Gastroesophageal sphincter (tissue), 4 donors: ENCODE results near the gene NRXN2. TPM values are rescaled to one million over a fixed set of nuclear protein-coding genes. Genes with fewer than 3 reads are reported as not detected.

Source experiments
- ATAC-seq: fragments of 150-250 bp; one replicate; pipeline ENCODE4 v1.9.1; 2016; ENCODE audit warnings: mild to moderate bottlenecking, moderate library complexity
- H3K27ac ChIP-seq, 4 donors: fragments of 200-600 bp; sonication (generic) in 3 of 4; 1 replicate in 3 of 4; 2 replicates in 1 of 4; pipeline ENCODE4 v1.5.1; 2016 to 2019
- H3K27me3 ChIP-seq: fragments of 200-600 bp; sonication (generic); one replicate; pipeline ENCODE4 v1.5.1; 2019
- H3K36me3 ChIP-seq, 2 donors: fragments of 200-600 bp; sonication (generic); one replicate each; pipeline ENCODE4 v1.5.1; 2019; ENCODE audit warnings: control low read depth in 1 of 2
- H3K4me1 ChIP-seq, 3 donors: fragments of 200-600 bp; sonication (generic); 1 replicate in 2 of 3; 2 replicates in 1 of 3; pipeline ENCODE4 v1.5.1; 2016 to 2019; ENCODE audit warnings: control low read depth in 2 of 3
- H3K4me3 ChIP-seq, 2 donors: fragments of 200-600 bp; sonication (generic); one replicate each; pipeline ENCODE4 v1.5.1; 2019; ENCODE audit warnings: mild to moderate bottlenecking in 1 of 2, moderate library complexity in 1 of 2
- H3K9me3 ChIP-seq, 3 donors: fragments of 200-600 bp; sonication (generic); one replicate each; pipeline ENCODE4 v1.5.1; 2017 to 2019; ENCODE audit warnings: control low read depth in 2 of 3
- EP300 ChIP-seq: sonication (generic); formaldehyde crosslinking; IDR thresholded peaks from one replicate; pipeline ENCODE4 v1.6.1; 2017; ENCODE audit warnings: antibody characterized with exemption, mild to moderate bottlenecking
- POLR2A ChIP-seq, 2 donors: fragments of 450-650 bp; IDR thresholded peaks; one replicate each; pipeline ENCODE4 v1.6.1; 2017; ENCODE audit warnings: antibody characterized with exemption in 2 of 2, mild to moderate bottlenecking in 2 of 2, moderate library complexity in 1 of 2
- POLR2AphosphoS5 ChIP-seq: sonication (generic); formaldehyde crosslinking; IDR thresholded peaks from one replicate; pipeline ENCODE4 v1.6.1; 2017; ENCODE audit warnings: antibody characterized with exemption
- WGBS, 2 donors: methylation state at CpG; one replicate each; pipeline ENCODE4 v1.1.5; 2018; ENCODE audit warnings: low coverage in 1 of 2; 5-methylcytosine and 5-hydroxymethylcytosine counted together
- total RNA-seq, 4 donors: library from RNA; depleted of rRNA; stranded (reverse); fragments of >200 nt; gene quantifications; one replicate each; pipeline ENCODE4 v1.1.0, GENCODE V29; 2016
- TF ChIP-seq, protein P1 (sequence below), 4 experiments: fragments of 200-600 bp in 2 of 4; fragments of 450-650 bp in 2 of 4; sonication (generic) in 1 of 4; IDR thresholded peaks; one replicate each; pipeline ENCODE4 v1.5.1; 2017 to 2019; ENCODE audit warnings: antibody characterized with exemption in 4 of 4, mild to moderate bottlenecking in 2 of 4, moderate library complexity in 2 of 4

NRXN2 gene
- total RNA-seq, 4 donors from 2014 or later, result 3.4 to 25.4 (median 5.0) TPM

DNA sequence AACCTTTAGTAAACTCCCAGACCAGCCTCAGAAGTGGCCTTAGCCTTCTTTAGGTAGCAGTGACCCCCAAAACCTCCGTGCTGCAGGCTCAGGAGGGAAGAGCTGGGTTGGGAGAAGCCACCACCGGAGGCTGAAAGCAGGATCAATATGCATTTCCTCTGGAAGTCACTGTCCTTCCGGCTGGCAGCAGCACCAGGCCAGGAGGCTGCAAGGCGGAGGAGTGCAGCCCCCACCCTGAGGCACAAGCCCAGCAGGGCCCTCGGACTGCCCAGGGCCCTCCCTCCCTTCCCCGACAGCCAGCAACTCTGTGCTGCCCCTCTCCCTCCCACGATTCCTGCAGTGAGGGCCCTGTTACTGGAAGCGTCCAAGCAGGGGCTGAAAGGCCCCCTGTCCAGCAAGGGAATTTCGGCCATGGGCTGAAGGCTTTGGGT is 3.2 kb upstream of the NRXN2 start:
- H3K9me3 ChIP-seq, result no peaks in the 10 kb centered on the region
- H3K4me3 ChIP-seq, result no peak overlapping the region
- H3K4me1 ChIP-seq, result peaks cover 0 to 13% (median 4%) of the 10 kb centered on the region in 3 donors
- no peak overlapping the region for H3K27ac ChIP-seq
- no CpG with 5 or more reads among the region's 9 CpGs for WGBS, 2 donors
- TF ChIP-seq, protein P1, sequence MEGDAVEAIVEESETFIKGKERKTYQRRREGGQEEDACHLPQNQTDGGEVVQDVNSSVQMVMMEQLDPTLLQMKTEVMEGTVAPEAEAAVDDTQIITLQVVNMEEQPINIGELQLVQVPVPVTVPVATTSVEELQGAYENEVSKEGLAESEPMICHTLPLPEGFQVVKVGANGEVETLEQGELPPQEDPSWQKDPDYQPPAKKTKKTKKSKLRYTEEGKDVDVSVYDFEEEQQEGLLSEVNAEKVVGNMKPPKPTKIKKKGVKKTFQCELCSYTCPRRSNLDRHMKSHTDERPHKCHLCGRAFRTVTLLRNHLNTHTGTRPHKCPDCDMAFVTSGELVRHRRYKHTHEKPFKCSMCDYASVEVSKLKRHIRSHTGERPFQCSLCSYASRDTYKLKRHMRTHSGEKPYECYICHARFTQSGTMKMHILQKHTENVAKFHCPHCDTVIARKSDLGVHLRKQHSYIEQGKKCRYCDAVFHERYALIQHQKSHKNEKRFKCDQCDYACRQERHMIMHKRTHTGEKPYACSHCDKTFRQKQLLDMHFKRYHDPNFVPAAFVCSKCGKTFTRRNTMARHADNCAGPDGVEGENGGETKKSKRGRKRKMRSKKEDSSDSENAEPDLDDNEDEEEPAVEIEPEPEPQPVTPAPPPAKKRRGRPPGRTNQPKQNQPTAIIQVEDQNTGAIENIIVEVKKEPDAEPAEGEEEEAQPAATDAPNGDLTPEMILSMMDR (IDR thresholded peaks at IDR 0.05), result no peak
- TF ChIP-seq EP300 (no peak), POLR2AphosphoS5 (no peak), POLR2A (IDR thresholded peaks at IDR 0.05) (no peak)
- peaks cover 0 to 41% of the 10 kb centered on the region in 2 donors for H3K36me3 ChIP-seq
- H3K27me3 ChIP-seq, result peaks cover 18% of the 10 kb centered on the region
- no peak for ATAC-seq

DNA sequence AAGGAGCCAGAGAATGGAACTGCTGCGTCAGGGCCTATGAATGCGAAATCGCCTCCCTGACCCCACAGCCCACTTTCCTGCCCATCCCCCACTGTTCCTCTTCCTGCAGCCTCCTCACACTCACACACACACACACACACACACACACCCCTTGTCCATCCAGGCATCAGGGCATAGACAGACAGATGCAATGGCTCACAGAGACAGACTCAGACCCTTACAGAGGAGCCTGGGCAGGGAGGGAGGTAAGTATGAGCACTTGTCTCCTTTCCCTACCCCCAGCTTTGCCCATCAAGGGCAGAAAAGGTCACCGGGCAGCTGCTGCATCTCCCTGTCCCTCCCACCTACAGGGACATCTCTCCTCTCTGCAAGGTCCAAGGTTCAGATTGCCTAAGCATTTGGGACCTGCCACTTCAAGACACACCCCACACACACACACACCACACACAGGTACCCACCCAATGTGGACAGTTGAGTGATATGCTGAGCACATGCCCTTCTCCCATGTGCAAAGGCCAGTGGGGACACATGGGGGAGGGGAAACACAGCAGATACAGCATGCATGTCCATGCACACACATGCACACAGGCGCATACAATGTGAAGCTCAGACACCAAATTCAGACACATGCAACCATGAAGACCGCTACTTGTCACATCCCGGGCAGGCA is 2.0 kb upstream of the NRXN2 start:
- H3K27ac ChIP-seq, result no peak overlapping the region
- peaks cover 0 to 12% (median 4%) of the 10 kb centered on the region in 3 donors for H3K4me1 ChIP-seq
- WGBS, 2 donors, result 59% methylated on average over 5 of the region's 7 CpGs; no CpG with 5 or more reads in 1 of the 2 donors
- H3K27me3 ChIP-seq, result peaks cover 30% of the 10 kb centered on the region
- peaks cover 0 to 32% of the 10 kb centered on the region in 2 donors for H3K36me3 ChIP-seq
- H3K9me3 ChIP-seq, result no peaks in the 10 kb centered on the region
- H3K4me3 ChIP-seq, result no peak overlapping the region
- TF ChIP-seq, protein P1 (IDR thresholded peaks at IDR 0.05), result no peak
- TF ChIP-seq EP300 (no peak), POLR2AphosphoS5 (no peak), POLR2A (IDR thresholded peaks at IDR 0.05) (no peak)
- ATAC-seq, result no peak

- H3K4me1 ChIP-seq, result peaks cover 0 to 8% (median 4%) of the 10 kb centered on the region in 3 donors
- peaks cover 0 to 30% of the 10 kb centered on the region in 2 donors for H3K36me3 ChIP-seq
- 50 to 100% methylated on average over 1 to 2 of the region's 9 CpGs for WGBS, 2 donors
- no peak overlapping the region for H3K4me3 ChIP-seq
- no peak for ATAC-seq
- no peak overlapping the region for H3K27ac ChIP-seq
- TF ChIP-seq, protein P1 (IDR thresholded peaks at IDR 0.05), result no peak
- TF ChIP-seq EP300, result no peak
- no peak for TF ChIP-seq POLR2AphosphoS5
- TF ChIP-seq POLR2A (IDR thresholded peaks at IDR 0.05), result no peak
- peaks cover 39% of the 10 kb centered on the region for H3K27me3 ChIP-seq
- H3K9me3 ChIP-seq, result no peaks in the 10 kb centered on the region
Observed at GRCh38 chr11:64723907-64724862, 1.2 kb upstream of the NRXN2 start.

GRCh38 chr11:64722141-64723065 is 594 bp downstream of the NRXN2 start:
- TF ChIP-seq, protein P1 (IDR thresholded peaks at IDR 0.05), result no peak
- TF ChIP-seq POLR2AphosphoS5 (no peak), EP300 (no peak), POLR2A (IDR thresholded peaks at IDR 0.05) (no peak)
- 8 to 20% methylated on average over 2 to 8 of the region's 36 CpGs for WGBS, 2 donors
- Histone ChIP-seq H3K4me3 (peak overlapping the region in 1 of 2 donors; percentile 70), H3K9me3 (no peaks in the 10 kb centered on the region), H3K36me3 (peaks cover 0 to 12% of the 10 kb centered on the region in 2 donors), H3K4me1 (peaks cover 0 to 8% (median 4%) of the 10 kb centered on the region in 3 donors), H3K27ac (no peak overlapping the region), H3K27me3 (peaks cover 56% of the 10 kb centered on the region)
- ATAC-seq, result no peak
